Articular chondrocyte of knee joint (primary cell): ENCODE measurements around the gene CDH16. TPM values are rescaled to one million over a fixed set of nuclear protein-coding genes. Genes with fewer than 3 reads are reported as not detected.

Source experiments
- total RNA-seq: library from RNA; depleted of rRNA; stranded (reverse); fragments of >200 nt; gene quantifications from 2 replicates; pipeline ENCODE4 v1.2.3, GENCODE V29; 2012

Gene CDH16
- total RNA-seq: not detected in 2 replicates

GRCh38 chr16:66918803-66919568, at the start of gene CDH16:
CDH16 (minus strand) TSS chr16:66918885; CDS start chr16:66918065, 820 bp downstream.

GRCh38 chr16:66961065-66961744, 42.5 kb upstream of the CDH16 start, which contains the start of gene CES3:
CES3 (plus strand) TSS chr16:66961266; CDS start chr16:66961308, 42 bp downstream.

GRCh38 chr16:66935314-66936011, 16.8 kb upstream of the CDH16 start, which contains the start of gene CES2:
CES2 (plus strand) TSS chr16:66935516; CDS start chr16:66935636, 120 bp downstream.

GRCh38 chr16:66934138-66934838, 15.6 kb upstream of the CDH16 start, which contains the start of gene CIAO2B:
CIAO2B (minus strand) TSS chr16:66934402; CDS start chr16:66934364, 38 bp downstream.

GRCh38 chr16:66925322-66925840, 6.7 kb upstream of the CDH16 start, which contains the start of gene RRAD:
RRAD (minus strand) TSS chr16:66925535; CDS start chr16:66925179, 356 bp downstream.

GRCh38 chr16:66880288-66881013, 38.2 kb downstream of the CDH16 start, which contains the start of gene PDP2:
PDP2 (plus strand) TSS chr16:66880515; CDS start chr16:66884285, 3,770 bp downstream.

Other genes starting within 250 kb of the CDH16 start
- gene CMTM4, start 222.1 kb downstream of the CDH16 start, total RNA-seq: 24.3 and 24.7 TPM in 2 replicates
- gene DYNC1LI2, start 167.3 kb downstream of the CDH16 start, total RNA-seq: 120 and 149 TPM in 2 replicates
- 0.13 and 0.22 TPM in 2 replicates for gene TERB1, start 117.3 kb downstream of the CDH16 start, total RNA-seq
- 77.6 and 82.8 TPM in 2 replicates for gene NAE1, start 87.9 kb downstream of the CDH16 start, total RNA-seq
- not detected in 2 replicates for gene CA7, start 74.5 kb downstream of the CDH16 start, total RNA-seq
- gene PDP2, start 38.4 kb downstream of the CDH16 start, total RNA-seq: 6.9 and 7.7 TPM in 2 replicates
- gene RRAD, start 6.7 kb upstream of the CDH16 start, total RNA-seq: 1.3 and 2.3 TPM in 2 replicates
- gene CIAO2B, start 15.5 kb upstream of the CDH16 start, total RNA-seq: 70.7 and 88.4 TPM in 2 replicates
- 33.8 and 39.3 TPM in 2 replicates for gene CES2, start 16.6 kb upstream of the CDH16 start, total RNA-seq
- gene CES3, start 42.4 kb upstream of the CDH16 start, total RNA-seq: 0.86 TPM in 1 of 2 replicates, not detected in the other
- 3.6 and 5.0 TPM in 2 replicates for gene CES4A, start 69.7 kb upstream of the CDH16 start, total RNA-seq
- 95.6 and 99.8 TPM in 2 replicates for gene CBFB, start 110.3 kb upstream of the CDH16 start, total RNA-seq
- 19.1 and 20.8 TPM in 2 replicates for gene PHAF1, start 191.1 kb upstream of the CDH16 start, total RNA-seq
- gene B3GNT9, start 232.1 kb upstream of the CDH16 start, total RNA-seq: 45.9 and 50.6 TPM in 2 replicates
- gene TRADD, start 241.0 kb upstream of the CDH16 start, total RNA-seq: 12.2 and 13.5 TPM in 2 replicates
- gene FBXL8, start 241.1 kb upstream of the CDH16 start, total RNA-seq: 11.2 and 12.7 TPM in 2 replicates
- 3.0 and 4.4 TPM in 2 replicates for gene HSF4, start 245.9 kb upstream of the CDH16 start, total RNA-seq